Measurements from ENCODE around the gene PLCB3.

DNA sequence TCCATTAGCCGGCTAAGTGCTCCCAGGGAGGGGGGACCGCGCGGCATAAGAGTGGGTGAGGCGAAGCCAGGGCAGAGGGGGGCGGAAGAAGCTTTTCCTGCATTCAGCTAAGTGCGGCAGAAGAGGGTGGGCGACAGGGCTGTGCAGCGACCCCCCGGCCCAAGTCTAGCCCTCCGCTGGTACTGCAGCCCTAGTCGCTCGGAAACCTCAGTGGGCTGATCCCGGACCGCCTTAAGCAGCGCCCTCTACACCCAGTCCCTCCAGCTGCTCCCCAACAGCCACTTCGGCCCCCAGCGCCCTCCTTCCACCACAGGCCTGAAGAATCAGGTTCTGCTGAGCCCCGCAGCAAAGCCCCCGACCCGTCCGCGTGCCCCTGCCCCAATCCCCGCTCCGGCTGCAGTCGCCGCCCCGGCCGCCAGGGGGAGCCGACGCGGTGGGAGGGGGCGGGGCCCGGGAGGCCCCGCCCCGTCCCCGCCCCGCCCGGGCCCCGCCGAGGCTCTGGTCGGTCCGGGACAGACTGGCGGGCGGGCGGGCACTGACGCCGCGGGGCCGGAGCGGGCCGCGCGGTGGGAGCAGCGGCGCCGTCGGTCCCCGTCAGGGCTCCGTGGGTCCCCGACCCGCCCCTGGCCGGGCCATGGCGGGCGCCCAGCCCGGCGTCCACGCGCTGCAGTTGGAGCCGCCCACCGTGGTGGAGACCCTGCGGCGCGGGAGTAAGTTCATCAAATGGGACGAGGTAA, at the start of gene PLCB3:
- TF ChIP-seq, protein P1, sequence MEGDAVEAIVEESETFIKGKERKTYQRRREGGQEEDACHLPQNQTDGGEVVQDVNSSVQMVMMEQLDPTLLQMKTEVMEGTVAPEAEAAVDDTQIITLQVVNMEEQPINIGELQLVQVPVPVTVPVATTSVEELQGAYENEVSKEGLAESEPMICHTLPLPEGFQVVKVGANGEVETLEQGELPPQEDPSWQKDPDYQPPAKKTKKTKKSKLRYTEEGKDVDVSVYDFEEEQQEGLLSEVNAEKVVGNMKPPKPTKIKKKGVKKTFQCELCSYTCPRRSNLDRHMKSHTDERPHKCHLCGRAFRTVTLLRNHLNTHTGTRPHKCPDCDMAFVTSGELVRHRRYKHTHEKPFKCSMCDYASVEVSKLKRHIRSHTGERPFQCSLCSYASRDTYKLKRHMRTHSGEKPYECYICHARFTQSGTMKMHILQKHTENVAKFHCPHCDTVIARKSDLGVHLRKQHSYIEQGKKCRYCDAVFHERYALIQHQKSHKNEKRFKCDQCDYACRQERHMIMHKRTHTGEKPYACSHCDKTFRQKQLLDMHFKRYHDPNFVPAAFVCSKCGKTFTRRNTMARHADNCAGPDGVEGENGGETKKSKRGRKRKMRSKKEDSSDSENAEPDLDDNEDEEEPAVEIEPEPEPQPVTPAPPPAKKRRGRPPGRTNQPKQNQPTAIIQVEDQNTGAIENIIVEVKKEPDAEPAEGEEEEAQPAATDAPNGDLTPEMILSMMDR (IDR thresholded peaks at IDR 0.05): peak; percentile 75 to 93 (median 87)
- TF ChIP-seq POLR2A (IDR thresholded peaks at IDR 0.05) (peak; percentile 10), POLR2AphosphoS5 (IDR thresholded peaks at IDR 0.05) (peak; percentile 24 to 66 (median 60))
